Measurements from ENCODE around the gene CD52. TPM values are rescaled to one million over a fixed set of nuclear protein-coding genes. Genes with fewer than 3 reads are reported as not detected.

The CD52 gene
- total and polyA plus RNA-seq, 2 of the 13 experiments (the other 11 are each of a cell fraction or from before 2014, with no cell fraction given) = 0.32 TPM; not detected in 1

- TF ChIP-seq RAD21 (CRISPR knock-in tag; IDR thresholded peaks at IDR 0.05) (peak; percentile 94), ZNF776 (CRISPR knock-in tag; IDR thresholded peaks at IDR 0.05) (no peak), PRDM15 (CRISPR knock-in tag; IDR thresholded peaks at IDR 0.05) (no peak), GMEB1 (CRISPR knock-in tag; IDR thresholded peaks at IDR 0.05; ENCODE audit: borderline replicate concordance) (no peak), ZUFSP (CRISPR knock-in tag; IDR thresholded peaks at IDR 0.05; ENCODE audit: borderline replicate concordance) (no peak), FOXO4 (CRISPR knock-in tag; conservative IDR thresholded peaks at IDR 0.05) (no peak), MEIS2 (CRISPR knock-in tag; IDR thresholded peaks at IDR 0.05) (no peak), MBD4 (IDR thresholded peaks at IDR 0.05; ENCODE audit: borderline replicate concordance, low read length) (no peak), ZNF674 (CRISPR knock-in tag; IDR thresholded peaks at IDR 0.05; ENCODE audit: low read depth) (no peak), HOXA9 (CRISPR knock-in tag; IDR thresholded peaks at IDR 0.05; ENCODE audit: borderline replicate concordance) (no peak), ZNF687 (CRISPR knock-in tag; IDR thresholded peaks at IDR 0.05) (peak; percentile 42), ZNF549 (CRISPR knock-in tag; IDR thresholded peaks at IDR 0.05) (no peak), ZNF629 (CRISPR knock-in tag; conservative IDR thresholded peaks at IDR 0.05) (no peak)
These were observed 33.0 kb upstream of the CD52 start (continued) for GRCh38 chr1:26284597-26285347.

Data from HepG2 (cell line).